Right lobe of liver (tissue), 6 donors: ENCODE measurements around the gene HOXD10. TPM values are rescaled to one million over a fixed set of nuclear protein-coding genes. Genes with fewer than 3 reads are reported as not detected.

Source experiments
- ATAC-seq, 4 donors: fragments of 200-7000 bp; cut with Tn5 transposase; one replicate each; pipeline ENCODE4 v1.9.1; 2020; ENCODE audit warnings: mild to moderate bottlenecking in 4 of 4, moderate library complexity in 4 of 4
- DNase-seq, 3 donors: peaks; one replicate each; pipeline ENCODE4 v3.0.0-alpha.2; 2020
- H3K27ac ChIP-seq, 3 donors: fragments of 200-600 bp; one replicate each; pipeline ENCODE4 v1.8.0; 2022
- H3K27me3 ChIP-seq, 2 donors: fragments of 200-600 bp; one replicate each; pipeline ENCODE4 v1.8.0; 2022
- H3K36me3 ChIP-seq, 4 donors: fragments of 200-600 bp; sonication (generic) in 1 of 4; one replicate each; pipeline versions ENCODE4 v1.5.1 to v1.8.0; 2017 to 2022; ENCODE audit warnings: control low read depth in 1 of 4
- H3K4me1 ChIP-seq, 4 donors: fragments of 200-600 bp; sonication (generic) in 1 of 4; one replicate each; pipeline versions ENCODE4 v1.5.1 to v1.8.0; 2017 to 2022; ENCODE audit warnings: control low read depth in 1 of 4
- H3K4me3 ChIP-seq, 3 donors: fragments of 200-600 bp; one replicate each; pipeline ENCODE4 v1.8.0; 2022
- H3K9me3 ChIP-seq, 4 donors: fragments of 200-600 bp; sonication (generic) in 1 of 4; one replicate each; pipeline versions ENCODE4 v1.5.1 to v1.8.0; 2017 to 2022; ENCODE audit warnings: control low read depth in 1 of 4
- CTCF ChIP-seq, 4 donors: fragments of 200-600 bp in 3 of 4; fragments of 450-650 bp in 1 of 4; IDR thresholded peaks; one replicate each; pipeline versions ENCODE4 v1.5.1 to v1.8.0; 2016 to 2022; ENCODE audit warnings: antibody characterized with exemption in 4 of 4, mild to moderate bottlenecking in 2 of 4
- POLR2A ChIP-seq: fragments of 450-650 bp; IDR thresholded peaks from one replicate; pipeline ENCODE4 v1.6.1; 2017; ENCODE audit warnings: antibody characterized with exemption, mild to moderate bottlenecking
- WGBS: methylation state at CpG from one replicate; pipeline ENCODE4 v1.1.6; 2018; ENCODE audit warnings: low coverage, low lambda C conversion rate; ENCODE audit not compliant: insufficient coverage; ENCODE audit errors: missing lambda C conversion rate; 5-methylcytosine and 5-hydroxymethylcytosine counted together
- intact Hi-C, 2 donors: fragments of 100-400 bp; cut with DNase I; formaldehyde crosslinking; loops; one replicate each; pipeline versions ENCODE4 v1.11.2 to v1.14.1; 2022
- total RNA-seq, 6 experiments: library from RNA; depleted of rRNA in 2 of 6; stranded (reverse); fragments of >200 nt in 2 of 6; fragmentation: NEBNext Ultra II Directional in 3 of 6; extraction: Animal tissue kit (Norgen Biotek cat#: 25700) in 3 of 6; gene quantifications; one replicate each; pipeline versions ENCODE4 v1.1.0 to v1.2.4, GENCODE V29; 2016 to 2023
- donor health status: DM: no; HTN: yes; CAD: no.
- donor health status: DM: no; HTN: no; CAD: no.
- donor health status: DM: no; HTN: no; CAD: no.
- donor health status: DM: no; HTN: yes; CAD: no.
- donor health status: DM: no; HTN: yes; CAD: no.

HOXD10 gene
- total RNA-seq, 6 experiments from 2014 or later: not detected

- no peak for TF ChIP-seq POLR2A
- peak; percentile 40 to 83 (median 72) for TF ChIP-seq CTCF (IDR thresholded peaks at IDR 0.05)
- no peaks in the 10 kb centered on the region for H3K9me3 ChIP-seq
- ATAC-seq (peak; percentile 86 to 94 (median 88)), DNase-seq (peak; percentile 63 to 68 (median 64))
- WGBS: 3% methylated on average over 37 of the region's 49 CpGs
- H3K27ac ChIP-seq: no peak overlapping the region
- H3K36me3 ChIP-seq: no peaks in the 10 kb centered on the region
- peak overlapping the region in 1 of 3 donors; percentile 22 for H3K4me3 ChIP-seq
- H3K4me1 ChIP-seq: peaks cover 0 to 16% (median 4%) of the 10 kb centered on the region in 4 donors
- intact Hi-C loops: loop anchor here in 1 of 2 donors (10.0 kb wide), 1 partner anchor 403 kb away; no protein-coding TSS in a partner anchor
- H3K27me3 ChIP-seq: peaks cover 37 to 71% of the 10 kb centered on the region in 2 donors
Measured at GRCh38 chr2:176088048-176088936, 28.3 kb upstream of the HOXD10 start.

GRCh38 chr2:176088937-176089842 lies 27.4 kb upstream of the HOXD10 start:
- no peaks in the 10 kb centered on the region for H3K36me3 ChIP-seq
- H3K4me1 ChIP-seq: peaks cover 0 to 16% (median 4%) of the 10 kb centered on the region in 4 donors
- H3K4me3 ChIP-seq: no peak overlapping the region
- no peak for ATAC-seq
- TF ChIP-seq POLR2A (no peak), CTCF (IDR thresholded peaks at IDR 0.05) (no peak)
- peaks cover 40 to 70% of the 10 kb centered on the region in 2 donors for H3K27me3 ChIP-seq
- no peak for DNase-seq
- WGBS: 7% methylated on average over 6 of the region's 6 CpGs
- no peaks in the 10 kb centered on the region for H3K9me3 ChIP-seq
- intact Hi-C loops: loop anchor here in 1 of 2 donors (10.0 kb wide), 1 partner anchor 404 kb away; no protein-coding TSS in a partner anchor
- H3K27ac ChIP-seq: no peak overlapping the region

- H3K9me3 ChIP-seq: no peaks in the 10 kb centered on the region
- DNase-seq (no peak), ATAC-seq (no peak)
- peaks cover 0 to 16% (median 4%) of the 10 kb centered on the region in 4 donors for H3K4me1 ChIP-seq
- no peak overlapping the region for H3K27ac ChIP-seq
- peaks cover 40 to 74% of the 10 kb centered on the region in 2 donors for H3K27me3 ChIP-seq
- intact Hi-C loops: loop anchor here (10.0 kb wide), 2 partner anchors 405 to 735 kb away; no protein-coding TSS in a partner anchor
- H3K36me3 ChIP-seq: no peaks in the 10 kb centered on the region
- TF ChIP-seq CTCF (IDR thresholded peaks at IDR 0.05): no peak
- TF ChIP-seq POLR2A: no peak
- no peak overlapping the region for H3K4me3 ChIP-seq
Measured at GRCh38 chr2:176089843-176090395, 26.7 kb upstream of the HOXD10 start.

GRCh38 chr2:176090862-176091261 lies 25.7 kb upstream of the HOXD10 start:
- H3K27ac ChIP-seq: no peak overlapping the region
- ATAC-seq (no peak), DNase-seq (no peak)
- H3K4me1 ChIP-seq: peaks cover 0 to 16% (median 4%) of the 10 kb centered on the region in 4 donors
- TF ChIP-seq CTCF (IDR thresholded peaks at IDR 0.05): no peak
- no peak for TF ChIP-seq POLR2A
- H3K27me3 ChIP-seq: peaks cover 38 to 76% of the 10 kb centered on the region in 2 donors
- intact Hi-C loops: loop anchor here in 1 of 2 donors (10.0 kb wide), 1 partner anchor 736 kb away; no protein-coding TSS in a partner anchor
- no peak overlapping the region for H3K4me3 ChIP-seq
- no peaks in the 10 kb centered on the region for H3K9me3 ChIP-seq
- WGBS: 13% methylated on average over 5 of the region's 5 CpGs
- no peaks in the 10 kb centered on the region for H3K36me3 ChIP-seq
